Fibroblast of villous mesenchyme (primary cell): ENCODE data around the gene ASB3. TPM values are rescaled to one million over a fixed set of nuclear protein-coding genes. Genes with fewer than 3 reads are reported as not detected.
A peak's percentile ranks its signal among the peaks of the same experiment; 100 is the strongest.
"Not testable (repeated sequence)": the region's sequence is repeated elsewhere in the genome, so short reads cannot be mapped to it uniquely, and the experiment has no call there.

Experiments used
- DNase-seq: peaks from one replicate; pipeline ENCODE4 v3.0.0-alpha.2; 2010; ENCODE audit warnings: low read depth
- H3K4me3 ChIP-seq: 2 replicates; pipeline ENCODE4 v1.5.1; 2011; ENCODE audit warnings: low read depth, mild to moderate bottlenecking, low read length
- total RNA-seq: library from RNA; depleted of rRNA; stranded (reverse); fragments of >200 nt; gene quantifications from 2 replicates; pipeline ENCODE4 v1.2.3, GENCODE V29; 2012
- TF ChIP-seq, protein P1 (sequence below): IDR thresholded peaks from 2 replicates; pipeline ENCODE4 v1.5.1; 2012; ENCODE audit warnings: low read depth, mild to moderate bottlenecking, low read length; ENCODE audit not compliant: insufficient read depth

The ASB3 gene
- total RNA-seq, 1 donor: 34.1 TPM

DNA sequence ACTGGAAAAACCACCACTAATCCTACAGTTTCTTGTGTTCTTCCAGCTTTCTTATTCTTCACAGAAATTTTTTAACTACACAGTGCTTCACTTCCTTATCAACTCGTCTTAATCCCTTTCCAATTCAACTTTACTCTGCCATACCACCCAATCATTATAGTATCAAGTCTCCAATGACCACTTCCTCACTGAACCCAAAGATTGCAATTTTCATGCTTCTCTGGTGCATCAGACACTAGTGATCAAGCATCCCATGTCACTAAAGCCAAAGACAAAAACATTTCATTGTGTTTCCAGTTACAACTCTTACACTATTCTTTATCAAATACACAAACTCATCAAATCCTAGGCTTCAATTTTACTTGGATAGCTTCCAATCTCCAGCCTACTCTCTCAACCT lies 9.6 kb downstream of the ASB3 start:
- DNase-seq: no peak
- TF ChIP-seq, protein P1, sequence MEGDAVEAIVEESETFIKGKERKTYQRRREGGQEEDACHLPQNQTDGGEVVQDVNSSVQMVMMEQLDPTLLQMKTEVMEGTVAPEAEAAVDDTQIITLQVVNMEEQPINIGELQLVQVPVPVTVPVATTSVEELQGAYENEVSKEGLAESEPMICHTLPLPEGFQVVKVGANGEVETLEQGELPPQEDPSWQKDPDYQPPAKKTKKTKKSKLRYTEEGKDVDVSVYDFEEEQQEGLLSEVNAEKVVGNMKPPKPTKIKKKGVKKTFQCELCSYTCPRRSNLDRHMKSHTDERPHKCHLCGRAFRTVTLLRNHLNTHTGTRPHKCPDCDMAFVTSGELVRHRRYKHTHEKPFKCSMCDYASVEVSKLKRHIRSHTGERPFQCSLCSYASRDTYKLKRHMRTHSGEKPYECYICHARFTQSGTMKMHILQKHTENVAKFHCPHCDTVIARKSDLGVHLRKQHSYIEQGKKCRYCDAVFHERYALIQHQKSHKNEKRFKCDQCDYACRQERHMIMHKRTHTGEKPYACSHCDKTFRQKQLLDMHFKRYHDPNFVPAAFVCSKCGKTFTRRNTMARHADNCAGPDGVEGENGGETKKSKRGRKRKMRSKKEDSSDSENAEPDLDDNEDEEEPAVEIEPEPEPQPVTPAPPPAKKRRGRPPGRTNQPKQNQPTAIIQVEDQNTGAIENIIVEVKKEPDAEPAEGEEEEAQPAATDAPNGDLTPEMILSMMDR: no peak
- H3K4me3 ChIP-seq: no peak overlapping the region

DNA sequence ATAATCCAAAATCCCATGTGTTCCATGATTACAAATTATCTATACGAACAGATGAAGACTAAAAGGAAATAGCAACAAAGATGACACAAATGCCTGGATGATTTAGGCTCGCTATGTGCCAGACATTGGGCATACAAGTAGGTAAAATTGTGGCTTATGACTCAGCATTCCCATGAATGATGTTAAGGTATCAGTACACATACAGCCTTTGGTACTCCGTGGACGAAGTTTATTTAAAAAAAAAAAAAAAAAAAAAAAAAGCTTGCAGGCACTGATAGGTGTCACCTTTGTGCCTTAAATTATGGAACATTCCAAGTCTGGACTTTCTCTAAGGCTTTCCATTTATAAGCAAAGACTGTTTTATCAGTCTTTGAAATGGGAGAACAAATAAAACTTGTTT lies 16.5 kb downstream of the ASB3 start:
- TF ChIP-seq, protein P1: no peak
- H3K4me3 ChIP-seq: no peak overlapping the region
- no peak for DNase-seq

DNA sequence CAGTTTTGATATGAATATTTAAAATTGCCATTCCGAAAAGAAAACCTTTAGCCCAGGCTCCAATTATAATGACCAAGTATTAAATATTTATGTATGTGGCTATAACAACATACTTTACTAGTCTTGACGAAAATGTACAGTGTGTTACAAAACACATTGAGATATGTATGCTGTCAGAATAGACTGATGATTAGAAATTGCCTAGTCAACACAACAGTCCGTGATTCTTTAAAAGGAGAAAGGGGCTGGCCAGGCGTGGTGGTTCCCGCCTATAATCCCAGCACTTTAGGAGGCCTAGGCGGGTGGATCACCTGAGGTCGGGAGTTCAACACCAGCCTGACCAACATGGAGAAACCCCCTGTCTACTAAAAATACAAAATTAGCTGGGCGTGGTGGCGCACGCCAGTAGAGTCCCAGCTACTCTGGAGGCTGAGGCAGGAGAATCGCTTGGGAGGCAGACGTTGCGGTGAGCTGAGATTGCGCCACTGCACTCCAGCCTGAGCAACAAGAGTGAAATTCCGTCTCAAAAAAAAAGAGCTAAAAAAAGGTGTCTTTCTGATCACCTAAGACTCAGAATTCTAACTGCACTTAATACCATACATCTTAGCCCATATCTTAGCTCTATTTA lies 17.3 kb downstream of the ASB3 start:
- TF ChIP-seq, protein P1: no peak
- H3K4me3 ChIP-seq: no peak overlapping the region
- DNase-seq: no peak

DNA sequence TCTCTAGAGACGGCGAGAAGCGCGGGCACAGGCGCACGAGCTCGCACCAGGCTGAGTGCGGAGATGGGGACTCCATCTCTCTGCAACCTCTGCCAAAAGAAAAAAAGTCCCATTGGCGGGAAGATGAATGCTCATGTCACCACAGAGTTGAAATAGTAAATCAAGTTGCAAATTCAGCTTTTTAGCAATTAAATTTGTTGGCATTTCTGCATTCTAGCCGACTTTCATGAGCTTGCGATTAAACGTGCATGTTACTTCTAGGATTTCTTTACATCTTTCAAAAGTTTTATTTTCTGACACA lies 18.6 kb downstream of the ASB3 start:
- TF ChIP-seq, protein P1: no peak
- DNase-seq: no peak
- H3K4me3 ChIP-seq: peak overlapping the region; percentile 84

DNA sequence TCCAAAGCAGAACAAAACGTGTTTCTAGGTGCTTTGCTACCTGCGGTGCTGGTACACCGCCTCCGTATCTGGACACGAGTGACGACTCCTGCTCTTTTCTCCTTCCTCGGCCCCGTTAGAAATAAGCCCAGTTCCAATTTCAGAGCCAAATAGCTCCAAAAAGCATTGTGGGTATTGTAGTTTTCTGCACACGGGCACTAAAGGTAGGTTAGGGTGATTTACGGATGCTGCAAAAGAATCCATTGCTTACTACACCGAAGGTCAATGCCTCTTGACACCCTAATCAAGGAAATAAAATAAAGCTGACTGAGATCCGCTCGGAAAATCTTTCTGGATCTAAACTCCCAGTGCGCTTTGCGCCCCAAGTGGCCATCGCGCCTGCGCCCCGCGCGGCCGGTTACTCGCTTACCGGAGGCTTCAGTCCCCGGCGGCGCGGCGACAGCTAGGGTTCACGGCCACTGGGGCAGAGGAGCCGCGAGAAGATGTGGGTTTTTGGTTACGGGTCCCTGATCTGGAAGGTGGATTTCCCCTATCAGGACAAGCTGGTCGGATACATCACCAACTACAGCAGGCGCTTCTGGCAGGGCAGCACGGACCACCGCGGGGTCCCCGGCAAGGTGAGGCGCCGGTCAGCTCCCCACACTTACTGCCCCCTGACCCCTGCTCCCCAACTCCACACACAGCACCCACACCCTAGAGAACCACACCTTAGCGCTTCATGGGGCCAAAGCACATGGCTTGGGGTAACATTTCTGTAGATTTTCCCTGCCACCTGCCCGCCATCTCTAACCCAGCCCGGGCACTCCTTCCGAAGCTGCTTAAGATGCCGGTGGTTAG lies 19.1 kb downstream of the ASB3 start, which contains the start of gene CHAC2:
Gene CHAC2, plus strand, starts transcription at position 400 of the 837 bp plus-strand sequence. Its CDS starts 83 bp downstream, at position 483.
- H3K4me3 ChIP-seq: peak within 1 kb of the TSS; percentile 84
- TF ChIP-seq, protein P1: peak; percentile 39
- peak; percentile 77 for DNase-seq

DNA sequence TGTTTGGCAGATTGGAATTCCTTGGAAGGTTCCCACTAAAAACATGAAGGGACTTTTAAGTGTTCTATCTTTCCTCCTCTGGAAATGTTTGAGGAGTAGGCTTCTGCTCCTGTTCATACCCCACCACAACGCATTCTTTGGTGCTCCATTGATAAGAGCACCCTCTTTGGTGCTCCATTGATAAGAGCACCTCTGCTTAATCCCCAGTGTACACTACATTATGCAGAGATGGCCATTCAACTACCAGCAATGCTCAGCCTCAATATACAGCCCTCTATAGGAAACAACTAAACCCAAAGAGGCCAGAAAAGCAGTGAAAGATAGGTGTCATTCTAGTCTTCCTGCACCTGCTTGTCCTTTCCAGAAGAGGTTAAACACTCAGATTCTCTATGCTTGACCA lies 21.0 kb downstream of the ASB3 start:
- H3K4me3 ChIP-seq: no peak overlapping the region
- no peak for DNase-seq
- TF ChIP-seq, protein P1: no peak

DNA sequence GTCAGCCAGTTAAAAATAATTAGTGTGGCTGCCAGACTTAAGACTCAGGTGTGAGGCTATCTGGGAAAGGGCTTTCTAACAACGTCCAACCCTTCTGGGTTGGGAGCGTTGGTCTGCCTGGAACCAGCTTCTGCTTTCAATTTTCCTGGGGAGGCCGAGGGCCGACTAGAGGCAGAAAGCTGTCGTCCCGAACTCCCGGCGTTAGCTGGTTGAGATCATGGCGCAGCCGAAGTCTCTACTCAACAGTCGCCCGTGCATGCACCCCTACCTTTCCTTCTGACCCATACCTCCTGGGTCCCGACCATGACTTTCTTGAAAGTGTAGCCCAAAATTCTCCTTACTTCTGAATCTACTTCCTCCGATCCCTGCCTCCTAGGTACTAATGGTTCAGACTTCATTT lies 29.5 kb downstream of the ASB3 start:
- DNase-seq: not testable (repeated sequence)

More for the DNA sequence above, 29.5 kb downstream of the ASB3 start:
- H3K4me3 ChIP-seq: not testable (repeated sequence)
